SKM-1 treated with dmso at 0.1 percent for 144 hours (cell line): ENCODE data around the gene ACYP1.

ENCODE experiments used
- DNase-seq: peaks from one replicate; lab custom pipeline; 2025; ENCODE audit not compliant: unreplicated experiment; lab: John Stamatoyannopoulos, UW

Gene ACYP1

GRCh38 chr14:75063491-75064204 is at the start of gene ACYP1:
ACYP1 (minus strand) TSS chr14:75064024; CDS start chr14:75063553, 471 bp downstream.
- DNase-seq = peak; percentile 49

GRCh38 chr14:75109877-75110276 is 46.1 kb upstream of the ACYP1 start:
- DNase-seq = no peak

- no peak for DNase-seq
Observed at GRCh38 chr14:75107186-75107585, 43.4 kb upstream of the ACYP1 start.

GRCh38 chr14:75101491-75101890 is 37.7 kb upstream of the ACYP1 start:
- DNase-seq = no peak

- DNase-seq = no peak
Observed at GRCh38 chr14:75098682-75099081, 34.9 kb upstream of the ACYP1 start.

GRCh38 chr14:75098212-75098611 is 34.4 kb upstream of the ACYP1 start:
- DNase-seq = no peak

- DNase-seq = no peak
Observed at GRCh38 chr14:75096959-75097358, 33.1 kb upstream of the ACYP1 start.

GRCh38 chr14:75095690-75096089 is 31.9 kb upstream of the ACYP1 start:
- no peak for DNase-seq

GRCh38 chr14:75094896-75095295 is 31.1 kb upstream of the ACYP1 start:
- DNase-seq = no peak

GRCh38 chr14:75092698-75093097 is 28.9 kb upstream of the ACYP1 start:
- DNase-seq = no peak

GRCh38 chr14:75091251-75091650 is 27.4 kb upstream of the ACYP1 start:
- no peak for DNase-seq

GRCh38 chr14:75090353-75090752 is 26.5 kb upstream of the ACYP1 start:
- no peak for DNase-seq

GRCh38 chr14:75088566-75089373 is 24.9 kb upstream of the ACYP1 start:
- DNase-seq = peak; percentile 4

GRCh38 chr14:75088153-75088552 is 24.3 kb upstream of the ACYP1 start:
- DNase-seq = no peak

- no peak for DNase-seq
Observed at GRCh38 chr14:75084513-75084912, 20.7 kb upstream of the ACYP1 start.

- no peak for DNase-seq
Observed at GRCh38 chr14:75083271-75083670, 19.4 kb upstream of the ACYP1 start.

- DNase-seq = no peak
Observed at GRCh38 chr14:75081660-75082229, 17.9 kb upstream of the ACYP1 start.

- DNase-seq = no peak
Observed at GRCh38 chr14:75079521-75079920, 15.7 kb upstream of the ACYP1 start.

GRCh38 chr14:75077794-75078193 is 14.0 kb upstream of the ACYP1 start:
- DNase-seq = no peak

- DNase-seq = no peak
Observed at GRCh38 chr14:75070383-75070782, 6.6 kb upstream of the ACYP1 start.

- no peak for DNase-seq
Observed at GRCh38 chr14:75069811-75070145, 6.0 kb upstream of the ACYP1 start.

- DNase-seq = peak; percentile 43
Observed at GRCh38 chr14:75069121-75069810, 5.4 kb upstream of the ACYP1 start, which contains the start of gene ZC2HC1C. ZC2HC1C (plus strand) TSS chr14:75069641; CDS start chr14:75070574, 933 bp downstream.
